Activated CD8-positive, alpha-beta memory T cell treated with anti-CD3 and anti-CD28 coated beads, Interleukin-2, amount 50 U/mL, for 48 hours (primary cell): ENCODE results near the gene PLA2G6.
A peak's percentile ranks its signal among the peaks of the same experiment; 100 is the strongest.
"Not testable (repeated sequence)": the region's sequence is repeated elsewhere in the genome, so short reads cannot be mapped to it uniquely, and the experiment has no call there.

Experiments
- DNase-seq: peaks from one replicate; pipeline ENCODE4 v3.0.0-alpha.2; 2020

The PLA2G6 gene

DNA sequence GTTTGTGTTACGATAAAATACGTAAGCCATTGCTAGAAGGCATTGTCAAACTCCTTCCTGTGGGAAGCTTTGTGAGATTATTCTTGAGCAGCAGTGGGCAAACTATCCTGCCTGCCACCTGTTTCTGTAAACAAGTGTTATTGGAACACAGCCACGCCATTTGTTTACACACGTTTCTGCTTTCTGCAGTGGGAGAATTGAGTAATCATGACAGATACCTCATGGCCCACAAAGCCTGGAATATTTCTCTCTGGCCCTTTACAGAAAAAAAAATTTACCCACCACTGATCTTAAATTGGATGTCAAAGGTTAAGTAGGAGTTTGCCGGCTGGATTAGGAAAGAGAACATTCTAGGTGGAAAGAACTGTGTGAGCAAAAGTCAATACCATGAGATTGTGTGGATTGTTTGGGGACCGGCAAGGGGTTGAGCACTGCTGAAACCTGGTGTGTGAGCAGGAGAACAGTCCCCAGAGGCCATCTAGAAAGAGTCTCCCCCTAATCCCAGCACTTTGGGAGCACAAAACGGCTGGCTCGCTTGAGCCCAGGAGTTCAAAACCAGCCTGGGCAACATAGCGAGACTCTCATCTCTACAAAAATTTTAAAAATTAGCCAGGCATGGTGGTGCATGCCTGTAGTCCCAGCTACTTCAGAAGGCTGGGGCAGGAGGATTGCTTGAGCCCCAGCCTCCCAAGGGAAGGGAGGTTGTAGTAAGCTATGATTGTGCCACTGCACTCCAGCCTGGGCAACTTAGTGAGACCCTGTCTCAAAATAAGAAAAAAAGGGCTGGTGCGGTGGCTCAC lies 6.0 kb upstream of the PLA2G6 start:
- no peak for DNase-seq

DNA sequence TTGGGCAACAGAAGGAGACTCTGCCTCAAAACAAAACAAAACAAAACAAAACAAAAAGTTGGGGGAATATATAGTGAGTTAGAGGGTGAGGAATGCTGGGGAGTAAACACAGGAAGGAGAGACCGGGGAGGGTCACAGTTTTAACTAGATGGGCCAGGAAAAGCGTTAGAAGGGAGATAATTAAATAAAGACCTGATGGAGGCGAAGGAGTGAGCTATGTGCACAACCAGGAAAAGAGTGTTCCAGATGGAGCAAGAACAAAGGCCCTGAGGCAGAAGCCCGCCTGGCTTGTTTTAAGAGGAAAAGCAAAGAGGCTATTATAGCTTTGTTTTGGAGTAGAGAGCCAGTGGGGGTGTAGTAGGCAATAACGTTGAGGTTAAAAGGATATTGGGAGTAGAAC lies 4.8 kb upstream of the PLA2G6 start:
- no peak for DNase-seq

DNA sequence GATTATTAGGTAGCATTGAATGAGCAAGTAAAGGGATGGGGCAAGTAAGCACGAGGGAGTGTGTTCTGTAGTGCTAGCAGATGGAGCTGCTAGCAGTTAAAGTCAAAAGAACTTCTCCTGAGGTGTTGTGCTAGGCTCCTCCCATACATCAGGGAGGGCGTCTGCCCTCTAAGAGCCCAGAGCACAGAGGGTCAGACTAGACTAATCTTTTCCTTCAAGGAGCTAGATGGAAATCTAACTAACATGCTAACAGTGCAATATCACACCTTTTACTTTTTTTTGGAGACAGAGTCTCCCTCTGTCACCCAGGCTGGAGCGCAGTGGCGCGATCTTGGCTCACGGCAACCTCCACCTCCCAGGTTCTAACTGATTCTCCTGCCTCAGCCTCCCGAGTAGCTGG lies 3.2 kb upstream of the PLA2G6 start:
- no peak for DNase-seq

DNA sequence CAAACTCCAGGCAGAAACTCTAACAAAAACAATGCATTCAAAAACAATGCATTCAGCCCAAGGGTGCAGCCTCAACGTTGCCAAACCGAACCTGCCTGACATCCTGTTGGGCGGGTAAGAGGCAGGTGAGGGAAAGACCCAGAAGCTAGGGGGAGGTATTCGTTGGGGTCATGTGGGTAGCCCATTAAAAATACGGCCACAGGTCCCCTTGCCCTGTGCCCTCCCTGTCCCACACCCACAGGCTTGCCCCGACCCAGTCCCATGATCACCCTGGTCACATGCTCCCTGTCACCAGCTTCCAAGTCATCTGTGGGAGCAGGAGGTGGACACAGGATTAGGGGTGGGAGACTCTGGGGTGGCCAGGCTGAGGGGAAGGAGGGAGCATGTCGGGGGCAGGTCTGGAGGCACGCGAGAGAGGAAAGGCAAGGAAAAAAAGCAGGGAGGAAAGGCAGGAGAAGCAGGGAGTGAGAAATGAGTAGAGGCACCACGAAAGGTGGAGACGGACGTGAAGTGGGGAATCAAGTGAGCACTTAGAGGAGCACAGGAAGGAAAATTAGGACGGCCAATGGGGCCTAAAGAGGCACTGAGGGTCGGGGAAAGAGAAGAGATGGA lies 683 bp downstream of the PLA2G6 start:
- peak; percentile 62 for DNase-seq

DNA sequence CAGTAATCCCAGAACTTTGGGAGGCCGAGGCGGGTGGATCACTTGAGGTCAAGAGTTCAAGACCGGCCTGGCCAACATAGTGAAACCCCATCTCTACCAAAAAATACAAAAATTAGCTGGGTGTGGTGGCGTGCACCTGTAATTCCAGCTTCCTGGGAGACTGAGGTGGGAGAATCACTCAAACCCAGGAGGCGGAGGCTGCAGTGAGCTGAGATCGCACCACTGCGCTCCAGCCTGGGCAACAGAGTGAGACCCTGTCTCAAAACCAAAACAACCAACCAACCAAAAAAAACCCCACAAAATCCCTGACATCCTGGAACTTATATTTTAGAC lies 3.1 kb downstream of the PLA2G6 start:
- not testable (repeated sequence) for DNase-seq

DNA sequence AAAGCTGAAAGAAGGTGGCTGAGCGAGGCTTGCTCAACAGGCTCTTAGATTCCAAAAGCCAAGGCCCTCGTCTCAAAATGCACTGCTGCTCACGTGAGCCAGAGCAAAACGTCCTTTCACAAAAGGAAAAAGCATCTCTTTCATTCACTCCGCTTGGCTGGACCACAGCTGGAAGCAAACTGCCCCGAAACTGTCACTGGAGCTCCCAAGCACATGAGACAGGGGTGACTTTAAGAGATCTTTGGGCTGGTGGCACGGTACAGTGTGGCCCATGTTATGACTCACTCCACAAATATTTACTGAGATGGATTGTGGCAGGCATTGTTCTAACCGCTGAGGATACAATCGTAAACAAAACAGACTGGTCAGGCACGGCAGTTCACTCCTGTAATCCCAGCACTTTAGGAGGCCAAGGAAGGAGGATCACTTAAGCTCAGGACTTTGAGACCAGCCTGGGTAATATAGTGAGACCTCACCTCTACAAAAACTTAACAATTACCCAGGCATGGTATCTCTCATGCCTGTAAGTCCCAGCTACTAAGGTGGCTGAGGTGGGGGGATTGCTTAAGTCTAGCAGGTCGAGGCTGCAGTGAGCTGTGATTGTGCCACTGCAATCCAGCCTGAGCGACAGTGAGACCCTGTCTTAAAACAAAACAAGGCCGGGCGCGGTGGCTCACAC lies 3.6 kb downstream of the PLA2G6 start:
- no peak for DNase-seq

DNA sequence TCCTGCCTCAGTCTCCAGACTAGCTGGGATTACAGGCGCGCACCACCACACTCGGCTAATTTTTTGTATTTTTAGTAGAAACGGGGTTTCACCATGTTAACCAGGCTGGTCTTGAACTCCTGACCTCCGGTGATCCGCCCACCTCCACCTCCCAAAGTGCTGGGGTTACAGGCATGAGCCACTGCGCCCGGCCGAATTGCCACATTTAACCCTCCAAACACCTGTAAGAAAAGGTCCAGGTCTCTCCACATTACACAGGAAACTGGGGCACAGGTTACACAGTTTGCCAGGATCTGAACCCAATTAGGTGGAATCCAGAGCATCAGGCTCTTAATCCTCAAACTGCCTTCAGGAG lies 4.1 kb downstream of the PLA2G6 start:
- DNase-seq = not testable (repeated sequence)

DNA sequence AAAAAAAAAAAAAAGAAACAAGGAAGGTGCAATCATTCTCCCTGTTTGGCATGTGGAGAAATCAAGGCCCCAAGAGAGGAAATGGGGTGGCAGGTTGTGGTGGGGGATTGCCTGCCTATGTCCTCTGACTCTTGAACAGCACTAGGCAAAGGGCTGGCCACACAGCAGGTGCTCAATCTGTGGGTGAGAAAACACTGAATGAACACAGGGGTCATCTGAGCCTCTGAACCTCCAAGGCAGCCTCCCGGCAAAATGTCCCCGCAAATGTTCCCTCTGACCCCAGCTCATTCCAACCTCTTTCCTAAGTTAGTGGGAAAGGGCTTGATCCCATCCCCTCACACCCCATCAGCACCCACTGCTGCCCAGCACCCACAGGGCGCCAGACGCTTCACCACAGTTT lies 4.6 kb downstream of the PLA2G6 start:
- DNase-seq = no peak

DNA sequence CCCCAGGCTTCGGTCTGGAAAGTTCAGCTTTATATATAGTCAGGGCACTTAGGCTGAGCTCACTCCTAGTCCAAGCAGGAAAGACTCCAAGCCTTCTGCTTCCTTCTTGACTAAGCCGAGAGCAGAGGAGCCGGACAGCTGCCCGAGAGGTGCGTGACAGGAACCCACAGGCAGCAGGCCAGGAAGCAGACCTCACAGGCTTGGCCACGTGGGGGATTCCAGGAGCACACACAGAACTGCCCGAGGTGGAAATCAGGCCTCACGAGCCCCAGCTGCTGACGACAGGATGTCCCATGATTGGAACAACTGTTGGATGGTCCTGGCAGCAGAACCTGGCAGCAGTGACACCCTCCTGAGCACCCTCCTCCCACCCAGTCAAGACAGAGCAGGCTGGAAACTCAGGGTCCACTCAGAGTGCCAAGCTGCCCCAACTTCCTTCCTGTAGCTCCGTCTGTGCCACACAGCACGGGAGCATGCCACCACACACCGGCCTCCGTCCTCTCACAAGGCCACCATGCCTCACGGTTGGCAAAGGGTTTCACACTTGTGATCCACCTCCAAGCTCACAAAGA lies 5.4 kb downstream of the PLA2G6 start:
- no peak for DNase-seq

DNA sequence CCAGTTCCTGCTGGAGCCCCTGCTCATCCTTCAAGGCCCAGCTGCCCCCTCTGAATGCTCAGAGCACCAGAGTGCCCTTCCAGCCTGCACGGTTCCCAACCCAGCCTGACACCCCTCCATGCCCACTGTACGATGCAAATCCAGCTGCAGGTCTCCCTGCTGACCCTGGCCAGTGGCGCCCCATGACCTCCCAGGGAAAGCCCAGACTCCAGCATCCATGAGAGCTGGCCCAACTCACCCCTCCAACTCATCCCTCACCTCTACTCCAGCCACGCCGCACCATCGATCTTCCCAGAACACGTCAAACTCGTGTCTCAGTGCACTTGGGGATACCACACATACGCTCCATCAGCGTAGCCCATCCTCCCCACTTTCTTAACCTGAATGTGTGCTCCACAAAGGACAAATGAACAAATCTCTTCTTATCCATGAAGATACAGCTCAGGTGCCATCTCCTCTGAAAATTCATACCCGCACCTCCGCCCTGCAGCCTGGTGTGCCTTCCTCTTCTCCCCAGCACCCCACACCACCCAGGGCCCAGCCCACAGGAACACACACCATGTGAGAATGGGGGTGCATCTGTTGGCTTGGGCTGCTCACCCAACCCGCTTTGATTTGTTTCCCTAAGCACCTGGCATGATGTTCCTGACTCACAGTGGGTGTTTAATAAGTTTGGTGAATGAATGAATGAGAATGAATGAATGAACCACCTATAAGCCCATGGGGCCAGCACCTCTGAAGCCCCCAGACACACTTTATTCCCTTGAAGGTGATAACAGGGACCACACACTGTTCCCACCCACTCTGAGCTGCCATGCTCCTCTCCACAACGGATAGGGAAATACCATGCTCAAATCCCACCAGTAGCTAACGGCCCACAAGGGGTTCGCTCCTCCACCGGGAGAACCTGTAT lies 6.2 kb downstream of the PLA2G6 start:
- no peak for DNase-seq

DNA sequence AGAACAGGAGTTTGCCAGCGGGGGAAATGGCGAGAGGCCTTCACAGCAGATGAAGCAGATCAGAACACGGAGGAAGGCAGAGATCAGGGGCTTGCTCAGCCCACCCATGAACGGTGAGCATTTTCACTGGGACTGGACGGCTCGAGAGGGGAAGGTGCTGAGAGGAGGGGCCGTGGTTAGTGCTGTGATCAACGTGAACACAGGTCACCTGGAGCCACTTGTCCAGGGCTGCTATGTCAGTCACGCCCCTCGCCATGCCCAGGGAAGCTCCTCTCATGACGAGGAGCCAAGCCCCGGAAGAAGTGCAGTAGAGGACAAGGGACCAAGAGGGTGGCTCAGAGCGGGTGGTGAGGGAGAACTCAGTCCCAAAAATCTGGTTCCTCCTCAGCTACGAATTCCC lies 7.0 kb downstream of the PLA2G6 start:
- DNase-seq = no peak

DNA sequence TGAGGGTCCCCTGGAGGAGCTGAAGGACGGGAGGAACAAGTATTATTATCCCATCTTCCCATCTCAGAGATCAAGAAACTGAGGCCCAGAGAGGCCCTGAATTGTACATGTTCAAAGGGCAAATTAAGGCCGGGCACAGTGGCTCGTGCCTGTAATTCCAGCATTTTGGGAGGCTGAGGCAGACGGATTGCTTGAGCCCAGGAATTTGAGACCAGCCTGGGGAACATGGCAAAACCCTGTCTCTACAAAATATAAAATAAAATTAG lies 8.1 kb downstream of the PLA2G6 start:
- DNase-seq = no peak

DNA sequence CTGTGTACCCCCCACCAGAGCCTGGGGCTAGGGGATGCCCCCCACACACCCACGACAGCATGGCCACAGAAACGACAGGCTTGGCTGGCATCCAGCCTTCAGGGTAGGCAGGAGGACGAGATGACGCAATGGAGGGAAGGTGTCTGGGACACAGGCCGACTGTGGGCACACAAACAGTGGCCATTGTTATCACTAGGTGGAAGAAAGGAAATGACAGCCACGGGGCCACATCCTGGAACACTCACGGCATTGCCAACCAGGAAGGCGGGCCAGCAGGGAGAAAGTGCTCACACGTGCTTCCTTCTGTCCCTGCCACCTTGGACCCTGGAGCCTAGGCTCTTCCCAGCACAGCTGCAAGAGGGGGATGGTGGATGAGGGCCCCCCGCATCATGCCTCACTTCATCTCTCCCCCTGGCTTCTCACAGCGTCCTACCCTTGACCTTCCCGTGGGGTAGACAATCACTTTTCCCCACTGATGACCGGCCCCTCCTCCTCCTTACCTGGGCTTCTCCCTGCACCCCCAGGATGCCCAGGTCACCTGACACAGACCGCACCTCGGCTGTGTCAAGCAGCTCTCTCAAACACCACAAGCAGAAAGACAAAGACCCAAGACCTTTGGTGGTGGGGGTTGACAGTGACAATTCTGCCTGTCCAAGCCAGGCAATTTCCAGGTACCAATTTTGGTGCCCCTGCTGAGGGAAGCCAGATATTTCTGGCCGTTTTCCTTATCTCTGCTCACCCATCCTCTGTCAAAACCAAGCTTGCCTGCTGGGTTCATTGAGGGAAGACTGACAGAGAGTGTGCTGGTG lies 8.6 kb downstream of the PLA2G6 start:
- DNase-seq = no peak

DNA sequence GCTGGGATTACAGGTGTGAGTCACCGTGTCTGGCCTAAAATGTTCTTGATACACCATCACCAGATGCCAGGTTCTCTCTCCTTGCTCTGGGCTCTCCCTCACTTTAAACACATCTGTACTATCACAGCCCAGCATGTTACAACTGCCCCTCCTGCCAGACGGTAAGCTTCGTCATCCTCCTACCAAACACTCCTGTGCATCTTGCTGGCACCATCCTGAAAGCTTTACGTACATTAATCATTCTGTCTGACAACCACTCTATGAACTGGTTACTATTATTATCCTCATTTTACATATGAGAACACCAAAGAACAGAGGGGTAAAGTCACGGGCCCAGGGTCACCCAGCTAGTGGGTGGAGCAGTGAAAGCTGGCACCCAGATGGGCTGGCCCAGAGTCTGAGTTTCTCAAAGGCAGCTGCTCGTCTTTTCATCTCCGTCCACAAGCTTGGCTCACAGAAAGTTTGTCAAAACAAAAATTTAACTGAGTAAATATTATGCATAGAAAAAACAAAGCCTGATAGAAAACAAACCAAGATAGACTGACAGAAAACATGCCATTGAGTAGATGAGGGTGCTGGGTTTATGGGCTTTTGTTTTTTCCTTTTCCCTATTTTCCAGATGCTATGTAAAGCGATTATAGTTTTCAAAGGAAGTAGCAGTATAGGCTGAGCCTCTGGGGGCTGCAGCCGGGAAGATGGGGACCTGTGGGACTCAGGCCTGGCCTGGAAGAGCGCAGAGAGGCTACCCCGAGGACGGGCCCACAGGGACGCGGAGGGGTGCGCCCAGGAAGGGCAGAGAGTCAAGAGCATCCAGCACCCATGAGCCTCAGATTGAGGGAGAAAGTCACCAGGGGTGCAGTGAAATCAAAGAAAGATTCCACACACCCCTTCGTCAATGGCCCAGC lies 9.5 kb downstream of the PLA2G6 start:
- no peak for DNase-seq

DNA sequence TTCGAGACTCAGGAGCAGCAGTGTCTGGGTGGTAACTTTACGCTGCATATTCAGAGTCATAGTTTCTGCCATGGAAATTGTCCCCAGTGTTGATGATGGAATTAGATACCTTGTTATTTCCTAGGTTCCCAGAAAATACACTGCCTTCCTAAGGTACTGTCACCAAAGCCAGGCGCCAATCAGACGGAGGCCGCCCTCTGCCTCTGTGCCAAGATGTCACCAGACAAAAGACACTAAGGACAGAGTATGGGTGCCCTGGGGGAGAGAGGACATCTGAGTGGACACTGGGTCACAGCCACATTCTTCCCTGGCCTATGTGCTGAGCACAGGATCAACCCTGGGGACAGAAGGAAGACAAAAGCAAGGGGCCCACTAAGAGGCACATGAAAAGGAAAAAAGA lies 11.2 kb downstream of the PLA2G6 start:
- no peak for DNase-seq

DNA sequence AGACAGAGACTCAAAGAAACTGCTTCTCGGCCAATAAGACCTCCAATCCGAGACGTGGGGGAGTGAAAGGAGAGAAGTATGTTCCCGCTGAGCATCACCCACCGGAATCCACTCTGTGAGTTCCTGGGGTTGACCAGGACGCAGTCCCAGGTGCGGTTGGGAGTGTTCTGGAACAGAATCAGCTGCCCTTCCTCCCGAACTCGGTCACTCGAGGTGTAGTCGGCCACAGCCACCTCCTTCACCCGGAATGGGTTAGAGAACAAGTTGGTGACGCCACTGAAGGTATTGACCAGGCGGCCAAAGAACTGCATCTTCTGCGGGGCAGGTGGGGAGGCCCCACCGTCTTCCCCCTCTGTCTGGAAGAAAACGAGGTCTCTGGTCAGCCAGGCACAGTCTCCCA lies 12.5 kb downstream of the PLA2G6 start:
- DNase-seq = no peak

DNA sequence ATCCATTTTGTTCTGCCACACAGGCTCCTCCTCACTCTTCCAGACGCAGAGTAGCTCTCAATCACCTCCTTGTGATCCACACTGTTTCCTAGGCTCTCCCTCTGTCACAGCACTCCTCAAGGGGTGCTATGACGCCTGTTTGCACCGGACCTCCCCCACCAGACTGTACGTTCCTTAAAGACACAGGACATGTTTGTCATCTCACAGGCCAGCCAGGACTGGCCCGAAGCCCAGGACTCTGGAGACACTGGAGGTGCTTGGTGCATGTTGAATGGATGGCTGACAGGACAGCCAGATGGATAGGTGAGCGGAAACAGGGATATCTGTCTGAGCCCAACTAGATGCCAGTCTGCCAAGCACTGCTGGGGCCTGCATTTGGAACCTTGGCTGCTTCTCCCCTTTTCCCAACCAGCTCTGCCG lies 13.6 kb downstream of the PLA2G6 start:
- DNase-seq = no peak

DNA sequence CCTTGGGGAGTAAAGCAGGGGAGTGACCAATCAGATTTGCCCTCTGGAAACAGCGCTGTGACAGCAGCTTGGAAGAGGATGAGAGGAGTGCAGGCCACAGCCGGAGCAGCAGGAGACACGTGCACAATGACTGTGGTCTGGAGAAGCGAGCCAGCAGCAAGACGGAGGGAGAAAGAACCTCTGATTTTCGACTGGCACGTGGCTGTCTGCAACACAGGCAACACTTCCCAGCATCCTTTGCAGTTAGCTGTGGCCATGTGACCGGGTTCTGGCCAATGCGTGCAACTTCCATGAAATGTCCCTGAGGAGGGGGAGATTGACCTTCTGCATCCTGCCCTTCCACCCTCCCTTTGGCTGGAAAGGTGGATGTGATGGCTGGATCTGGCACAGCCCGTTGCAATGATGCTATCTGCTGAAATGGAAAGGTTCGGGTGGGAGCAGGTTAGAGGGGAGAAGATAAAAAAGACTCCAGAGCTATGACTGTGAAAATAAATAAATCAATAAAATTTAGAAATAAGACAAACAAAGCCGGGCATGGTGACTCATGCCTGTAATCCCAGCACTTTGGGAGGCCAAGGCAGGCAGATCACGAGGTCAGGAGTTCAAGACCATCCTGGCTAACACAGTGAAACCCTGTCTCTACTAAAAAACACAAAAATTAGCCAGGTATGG lies 15.6 kb downstream of the PLA2G6 start:
- no peak for DNase-seq

DNA sequence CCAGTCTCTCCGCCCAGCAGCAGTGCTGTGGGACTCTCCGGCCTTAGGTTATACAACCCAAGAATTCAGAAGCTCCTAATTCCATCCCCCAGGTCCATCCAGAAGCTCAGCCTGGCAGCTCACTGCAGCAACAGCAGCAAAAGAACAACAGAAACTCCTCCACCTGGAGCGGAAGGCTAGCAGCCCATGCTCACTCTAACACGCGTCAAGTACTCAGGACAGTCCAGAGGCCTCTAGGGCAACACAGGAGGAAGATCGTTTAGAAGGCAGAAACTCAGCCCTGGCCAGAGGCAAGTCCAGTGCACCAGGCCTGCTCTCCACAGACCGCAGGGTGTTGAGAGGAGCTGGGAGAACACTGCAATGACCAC lies 17.1 kb downstream of the PLA2G6 start:
- no peak for DNase-seq

DNA sequence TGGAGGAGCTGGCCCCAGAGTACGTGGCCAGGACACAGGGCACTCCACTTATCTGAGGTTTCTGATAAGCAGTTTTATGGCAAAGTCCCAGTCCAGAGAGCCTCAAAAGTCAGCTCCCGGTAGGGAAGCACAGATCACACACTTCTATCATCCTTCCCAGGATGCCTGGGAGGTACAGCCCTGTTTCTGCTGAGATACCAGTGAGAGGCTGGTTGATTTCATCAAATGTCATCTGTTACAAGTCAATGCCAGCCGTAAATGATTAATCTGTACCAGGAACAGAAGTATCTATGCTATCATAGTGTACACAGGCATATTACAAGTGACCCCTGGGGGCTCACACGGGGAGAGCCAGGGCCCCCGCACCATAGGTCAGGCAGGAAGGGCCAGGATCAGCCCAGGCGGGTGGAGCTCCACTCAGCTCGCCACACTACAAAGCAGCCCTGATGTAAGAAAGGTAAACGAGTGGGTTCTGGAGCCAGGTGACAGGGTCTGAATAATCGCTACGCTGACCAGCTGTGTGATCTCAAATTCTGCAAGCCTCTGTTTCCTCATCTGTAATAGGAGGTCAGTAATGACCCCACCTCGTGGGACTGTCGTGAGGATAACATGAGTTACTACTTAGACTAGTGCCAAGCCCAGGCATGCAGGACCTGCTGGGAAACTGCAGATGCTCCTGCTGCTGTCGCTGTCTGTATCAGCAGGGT lies 17.6 kb downstream of the PLA2G6 start:
- DNase-seq = no peak
